ENCODE measurements around the gene KCNN3.

Gene KCNN3

GRCh38 chr1:154880671-154881070 lies 10.6 kb upstream of the KCNN3 start:
- no peak overlapping the region for H3K9ac ChIP-seq (ENCODE audit: low read depth in 1 of 2, low read length in 2 of 2)
- no peaks in the 10 kb centered on the region for H3K27me3 ChIP-seq (ENCODE audit: control insufficient read depth in 2 of 2, insufficient read depth in 2 of 2, low read length in 2 of 2)
- no peak overlapping the region for H3K27ac ChIP-seq (ENCODE audit: low read depth in 2 of 2, low read length in 2 of 2)
- no peaks in the 10 kb centered on the region for H3K9me3 ChIP-seq (ENCODE audit: control insufficient read depth in 2 of 2, low read length in 2 of 2)
- H3K4me3 ChIP-seq (ENCODE audit: low read length in 2 of 2) = no peak overlapping the region
- H3K36me3 ChIP-seq (ENCODE audit: control insufficient read depth in 2 of 2, insufficient read depth in 2 of 2, low read length in 2 of 2) = no peaks in the 10 kb centered on the region
- peaks cover 0 to 9% of the 10 kb centered on the region in 2 donors for H3K4me1 ChIP-seq (ENCODE audit: control insufficient read depth in 2 of 2, insufficient read depth in 2 of 2, low read length in 2 of 2)

- Histone ChIP-seq H3K9me3 (ENCODE audit: control insufficient read depth in 2 of 2, low read length in 2 of 2) (no peaks in the 10 kb centered on the region), H3K4me3 (ENCODE audit: low read length in 2 of 2) (no peak overlapping the region), H3K27me3 (ENCODE audit: control insufficient read depth in 2 of 2, insufficient read depth in 2 of 2, low read length in 2 of 2) (no peaks in the 10 kb centered on the region), H3K4me1 (ENCODE audit: control insufficient read depth in 2 of 2, insufficient read depth in 2 of 2, low read length in 2 of 2) (peaks cover 0 to 9% of the 10 kb centered on the region in 2 donors), H3K9ac (ENCODE audit: low read depth in 1 of 2, low read length in 2 of 2) (no peak overlapping the region), H3K27ac (ENCODE audit: low read depth in 2 of 2, low read length in 2 of 2) (no peak overlapping the region), H3K36me3 (ENCODE audit: control insufficient read depth in 2 of 2, insufficient read depth in 2 of 2, low read length in 2 of 2) (no peaks in the 10 kb centered on the region)
Observed at GRCh38 chr1:154879038-154879421, 8.9 kb upstream of the KCNN3 start.

GRCh38 chr1:154878371-154879037 lies 8.4 kb upstream of the KCNN3 start:
- H3K9me3 ChIP-seq (ENCODE audit: control insufficient read depth in 2 of 2, low read length in 2 of 2) = no peaks in the 10 kb centered on the region
- H3K36me3 ChIP-seq (ENCODE audit: control insufficient read depth in 2 of 2, insufficient read depth in 2 of 2, low read length in 2 of 2) = no peaks in the 10 kb centered on the region
- no peak overlapping the region for H3K27ac ChIP-seq (ENCODE audit: low read depth in 2 of 2, low read length in 2 of 2)
- no peak overlapping the region for H3K4me3 ChIP-seq (ENCODE audit: low read length in 2 of 2)
- H3K9ac ChIP-seq (ENCODE audit: low read depth in 1 of 2, low read length in 2 of 2) = no peak overlapping the region
- H3K27me3 ChIP-seq (ENCODE audit: control insufficient read depth in 2 of 2, insufficient read depth in 2 of 2, low read length in 2 of 2) = no peaks in the 10 kb centered on the region
- H3K4me1 ChIP-seq (ENCODE audit: control insufficient read depth in 2 of 2, insufficient read depth in 2 of 2, low read length in 2 of 2) = peaks cover 0 to 9% of the 10 kb centered on the region in 2 donors

GRCh38 chr1:154877370-154877974 lies 7.4 kb upstream of the KCNN3 start:
- H3K27ac ChIP-seq (ENCODE audit: low read depth in 2 of 2, low read length in 2 of 2) = no peak overlapping the region
- H3K36me3 ChIP-seq (ENCODE audit: control insufficient read depth in 2 of 2, insufficient read depth in 2 of 2, low read length in 2 of 2) = no peaks in the 10 kb centered on the region
- H3K27me3 ChIP-seq (ENCODE audit: control insufficient read depth in 2 of 2, insufficient read depth in 2 of 2, low read length in 2 of 2) = no peaks in the 10 kb centered on the region
- H3K4me1 ChIP-seq (ENCODE audit: control insufficient read depth in 2 of 2, insufficient read depth in 2 of 2, low read length in 2 of 2) = peaks cover 0 to 9% of the 10 kb centered on the region in 2 donors
- H3K9me3 ChIP-seq (ENCODE audit: control insufficient read depth in 2 of 2, low read length in 2 of 2) = no peaks in the 10 kb centered on the region
- no peak overlapping the region for H3K4me3 ChIP-seq (ENCODE audit: low read length in 2 of 2)
- no peak overlapping the region for H3K9ac ChIP-seq (ENCODE audit: low read depth in 1 of 2, low read length in 2 of 2)

GRCh38 chr1:154876842-154877369 lies 6.8 kb upstream of the KCNN3 start:
- Histone ChIP-seq H3K27ac (ENCODE audit: low read depth in 2 of 2, low read length in 2 of 2) (no peak overlapping the region), H3K4me3 (ENCODE audit: low read length in 2 of 2) (no peak overlapping the region), H3K4me1 (ENCODE audit: control insufficient read depth in 2 of 2, insufficient read depth in 2 of 2, low read length in 2 of 2) (peaks cover 0 to 9% of the 10 kb centered on the region in 2 donors), H3K27me3 (ENCODE audit: control insufficient read depth in 2 of 2, insufficient read depth in 2 of 2, low read length in 2 of 2) (no peaks in the 10 kb centered on the region), H3K9ac (ENCODE audit: low read depth in 1 of 2, low read length in 2 of 2) (no peak overlapping the region), H3K36me3 (ENCODE audit: control insufficient read depth in 2 of 2, insufficient read depth in 2 of 2, low read length in 2 of 2) (no peaks in the 10 kb centered on the region), H3K9me3 (ENCODE audit: control insufficient read depth in 2 of 2, low read length in 2 of 2) (no peaks in the 10 kb centered on the region)

GRCh38 chr1:154874465-154874864 lies 4.4 kb upstream of the KCNN3 start:
- Histone ChIP-seq H3K4me3 (ENCODE audit: low read length in 2 of 2) (no peak overlapping the region), H3K27ac (ENCODE audit: low read depth in 2 of 2, low read length in 2 of 2) (no peak overlapping the region), H3K27me3 (ENCODE audit: control insufficient read depth in 2 of 2, insufficient read depth in 2 of 2, low read length in 2 of 2) (peaks cover 0 to 10% of the 10 kb centered on the region in 2 donors), H3K36me3 (ENCODE audit: control insufficient read depth in 2 of 2, insufficient read depth in 2 of 2, low read length in 2 of 2) (no peaks in the 10 kb centered on the region), H3K9ac (ENCODE audit: low read depth in 1 of 2, low read length in 2 of 2) (no peak overlapping the region), H3K4me1 (ENCODE audit: control insufficient read depth in 2 of 2, insufficient read depth in 2 of 2, low read length in 2 of 2) (peaks cover 0 to 9% of the 10 kb centered on the region in 2 donors), H3K9me3 (ENCODE audit: control insufficient read depth in 2 of 2, low read length in 2 of 2) (no peaks in the 10 kb centered on the region)

GRCh38 chr1:154873321-154873950 lies 3.4 kb upstream of the KCNN3 start:
- Histone ChIP-seq H3K4me1 (ENCODE audit: control insufficient read depth in 2 of 2, insufficient read depth in 2 of 2, low read length in 2 of 2) (peaks cover 0 to 9% of the 10 kb centered on the region in 2 donors), H3K27ac (ENCODE audit: low read depth in 2 of 2, low read length in 2 of 2) (no peak overlapping the region), H3K9ac (ENCODE audit: low read depth in 1 of 2, low read length in 2 of 2) (no peak overlapping the region), H3K4me3 (ENCODE audit: low read length in 2 of 2) (no peak overlapping the region), H3K27me3 (ENCODE audit: control insufficient read depth in 2 of 2, insufficient read depth in 2 of 2, low read length in 2 of 2) (peaks cover 10 to 12% of the 10 kb centered on the region in 2 donors), H3K9me3 (ENCODE audit: control insufficient read depth in 2 of 2, low read length in 2 of 2) (no peaks in the 10 kb centered on the region), H3K36me3 (ENCODE audit: control insufficient read depth in 2 of 2, insufficient read depth in 2 of 2, low read length in 2 of 2) (no peaks in the 10 kb centered on the region)

- Histone ChIP-seq H3K9me3 (ENCODE audit: control insufficient read depth in 2 of 2, low read length in 2 of 2) (no peaks in the 10 kb centered on the region), H3K4me1 (ENCODE audit: control insufficient read depth in 2 of 2, insufficient read depth in 2 of 2, low read length in 2 of 2) (no peaks in the 10 kb centered on the region), H3K27ac (ENCODE audit: low read depth in 2 of 2, low read length in 2 of 2) (no peak overlapping the region), H3K27me3 (ENCODE audit: control insufficient read depth in 2 of 2, insufficient read depth in 2 of 2, low read length in 2 of 2) (peaks cover 11 to 29% of the 10 kb centered on the region in 2 donors), H3K9ac (ENCODE audit: low read depth in 1 of 2, low read length in 2 of 2) (no peak overlapping the region), H3K36me3 (ENCODE audit: control insufficient read depth in 2 of 2, insufficient read depth in 2 of 2, low read length in 2 of 2) (no peaks in the 10 kb centered on the region), H3K4me3 (ENCODE audit: low read length in 2 of 2) (no peak overlapping the region)
Observed at GRCh38 chr1:154871374-154871773, 1.3 kb upstream of the KCNN3 start.

GRCh38 chr1:154870734-154871133 lies 653 bp upstream of the KCNN3 start:
- peak overlapping the region in 1 of 2 donors; percentile 53 for H3K4me3 ChIP-seq (ENCODE audit: low read length in 2 of 2)
- H3K27me3 ChIP-seq (ENCODE audit: control insufficient read depth in 2 of 2, insufficient read depth in 2 of 2, low read length in 2 of 2) = peaks cover 11 to 29% of the 10 kb centered on the region in 2 donors
- no peaks in the 10 kb centered on the region for H3K36me3 ChIP-seq (ENCODE audit: control insufficient read depth in 2 of 2, insufficient read depth in 2 of 2, low read length in 2 of 2)
- no peaks in the 10 kb centered on the region for H3K4me1 ChIP-seq (ENCODE audit: control insufficient read depth in 2 of 2, insufficient read depth in 2 of 2, low read length in 2 of 2)
- no peaks in the 10 kb centered on the region for H3K9me3 ChIP-seq (ENCODE audit: control insufficient read depth in 2 of 2, low read length in 2 of 2)
- H3K27ac ChIP-seq (ENCODE audit: low read depth in 2 of 2, low read length in 2 of 2) = no peak overlapping the region
- H3K9ac ChIP-seq (ENCODE audit: low read depth in 1 of 2, low read length in 2 of 2) = no peak overlapping the region
